Activated CD4-positive, alpha-beta memory T cell treated with anti-CD3 and anti-CD28 coated beads for 36 hours (primary cell): Measurements from ENCODE around the gene SATB2. TPM values are rescaled to one million over a fixed set of nuclear protein-coding genes. Genes with fewer than 3 reads are reported as not detected.

Source experiments
- CTCF ChIA-PET: fragments of 350-600 bp; sonication (Branson Sonifier 250); formaldehyde crosslinking; loops from one replicate; lab custom pipeline; 2021; ENCODE audit warnings: antibody characterized with exemption, inconsistent platforms; lab: Charles Lee
- POLR2A ChIA-PET: fragments of 350-600 bp; sonication (Branson Sonifier 250); formaldehyde crosslinking; loops from one replicate; lab custom pipeline; 2021; ENCODE audit warnings: antibody characterized with exemption; lab: Charles Lee
- DNase-seq: peaks from one replicate; pipeline ENCODE4 v3.0.0-alpha.2; 2020
- H3K27ac Mint-ChIP-seq: one replicate; pipeline ENCODE4 v1.8.0; 2021; ENCODE audit warnings: mixed read lengths
- H3K27me3 Mint-ChIP-seq: one replicate; pipeline ENCODE4 v1.8.0; 2021; ENCODE audit warnings: mixed read lengths
- H3K36me3 Mint-ChIP-seq: one replicate; pipeline ENCODE4 v1.8.0; 2021; ENCODE audit warnings: mixed read lengths
- H3K4me1 Mint-ChIP-seq: one replicate; pipeline ENCODE4 v1.8.0; 2021; ENCODE audit warnings: low read depth, mixed read lengths
- H3K4me3 Mint-ChIP-seq: one replicate; pipeline ENCODE4 v1.8.0; 2021; ENCODE audit warnings: mild to moderate bottlenecking, mixed read lengths
- H3K9me3 Mint-ChIP-seq: one replicate; pipeline ENCODE4 v1.8.0; 2021; ENCODE audit warnings: mixed read lengths
- intact Hi-C: fragments of 100-400 bp; cut with micrococcal nuclease; formaldehyde crosslinking; loops from one replicate; pipeline ENCODE4 v1.15.1; 2023
- total RNA-seq, 2 experiments: library from RNA; stranded (reverse); gene quantifications; one replicate each; pipeline ENCODE4 v1.2.3, GENCODE V29; 2021

The SATB2 gene
- total RNA-seq, 2 experiments from 2014 or later: 0.17 to 0.19 TPM

- POLR2A ChIA-PET: no interaction called here
- intact Hi-C loops: loop anchor here (2.0 kb wide), 1 partner anchor 15 kb away; the partner anchor contains the start of gene SATB2
- H3K36me3 Mint-ChIP-seq: no peaks in the 10 kb centered on the region
- no peaks in the 10 kb centered on the region for H3K9me3 Mint-ChIP-seq
- peak; percentile 57 for DNase-seq
- no peak overlapping the region for H3K27ac Mint-ChIP-seq
- peaks cover 10% of the 10 kb centered on the region for H3K4me1 Mint-ChIP-seq
- CTCF ChIA-PET: interaction anchor here (0.6 to 3.0 kb wide), 4 partner anchors 9 to 17 kb away, joined by 3 to 15 read pairs (median 6); no protein-coding TSS in a partner anchor
- no peak overlapping the region for H3K4me3 Mint-ChIP-seq
- peaks cover 76% of the 10 kb centered on the region for H3K27me3 Mint-ChIP-seq
These were observed 13.8 kb upstream of the SATB2 start for GRCh38 chr2:199471443-199472057.

DNA sequence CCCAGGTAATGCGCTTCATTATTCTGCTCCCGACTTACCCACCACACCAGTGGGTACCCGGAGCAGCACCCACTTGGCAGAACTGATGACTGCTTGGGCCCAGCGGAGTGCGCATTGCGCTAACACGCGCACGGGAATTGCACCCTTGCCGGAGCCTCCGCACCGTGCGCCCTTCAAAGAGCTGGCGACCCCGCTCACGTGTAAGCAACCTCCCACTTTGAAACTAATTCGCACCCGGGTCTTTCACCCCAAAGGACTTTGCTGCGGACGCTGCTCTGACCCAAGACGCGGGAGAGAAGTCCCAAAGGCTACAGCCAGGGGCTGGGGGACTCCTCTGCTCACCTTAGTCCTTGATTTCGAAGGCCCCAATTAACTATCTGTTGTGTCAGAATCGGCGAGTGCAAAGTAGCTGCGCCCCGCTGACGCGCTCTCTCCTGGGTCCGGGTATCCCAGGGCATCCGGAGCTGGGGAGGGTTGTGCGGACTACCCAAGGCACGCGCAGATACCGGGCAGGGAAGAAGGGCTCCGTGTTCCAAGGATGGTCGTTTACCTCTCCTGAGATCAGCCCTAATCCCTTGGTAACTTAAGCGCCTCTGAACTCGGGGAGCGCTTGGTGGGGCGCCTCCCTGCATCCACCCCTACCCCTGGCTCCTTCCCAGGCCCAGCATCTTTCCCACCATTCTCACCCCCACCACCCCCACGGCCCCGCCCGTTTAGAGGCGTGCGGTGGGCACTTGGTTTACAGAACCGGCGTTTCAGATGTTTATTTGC is 13.1 kb upstream of the SATB2 start:
- no peak overlapping the region for H3K27ac Mint-ChIP-seq
- CTCF ChIA-PET: interaction anchor here (0.6 to 3.0 kb wide), 5 partner anchors 8 to 1157 kb away, joined by 3 to 15 read pairs (median 5); no protein-coding TSS in a partner anchor
- H3K4me3 Mint-ChIP-seq: no peak overlapping the region
- H3K36me3 Mint-ChIP-seq: no peaks in the 10 kb centered on the region
- H3K9me3 Mint-ChIP-seq: no peaks in the 10 kb centered on the region
- H3K4me1 Mint-ChIP-seq: peaks cover 10% of the 10 kb centered on the region
- intact Hi-C loops: loop anchor here (2.0 kb wide), 1 partner anchor 14 kb away; the partner anchor contains the start of gene SATB2
- peaks cover 81% of the 10 kb centered on the region for H3K27me3 Mint-ChIP-seq
- no peak for DNase-seq
- POLR2A ChIA-PET: no interaction called here

DNA sequence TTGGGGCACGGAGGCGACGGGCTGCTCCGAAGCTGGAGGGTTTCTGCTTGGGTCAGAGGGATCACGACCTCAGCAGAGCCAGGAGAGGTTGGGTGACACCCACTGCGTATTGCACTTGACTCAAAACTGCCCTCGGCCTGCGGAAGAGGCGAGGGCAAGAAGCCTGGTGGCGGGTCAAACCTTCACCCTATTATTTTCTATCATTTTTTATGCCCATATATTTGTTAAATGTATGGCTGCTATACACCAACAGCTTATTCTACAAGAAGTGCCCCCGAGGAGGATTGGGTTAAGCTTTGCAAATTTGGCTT is 12.6 kb upstream of the SATB2 start:
- peaks cover 10% of the 10 kb centered on the region for H3K4me1 Mint-ChIP-seq
- H3K4me3 Mint-ChIP-seq: no peak overlapping the region
- H3K36me3 Mint-ChIP-seq: no peaks in the 10 kb centered on the region
- H3K27me3 Mint-ChIP-seq: peaks cover 84% of the 10 kb centered on the region
- intact Hi-C loops: loop anchor here (2.0 kb wide), 1 partner anchor 14 kb away; the partner anchor contains the start of gene SATB2
- H3K27ac Mint-ChIP-seq: no peak overlapping the region
- ChIA-PET CTCF (interaction anchor here (0.8 to 3.0 kb wide), 5 partner anchors 8 to 1157 kb away, joined by 3 to 15 read pairs (median 5); no protein-coding TSS in a partner anchor), POLR2A (no interaction called here)
- DNase-seq: no peak
- no peaks in the 10 kb centered on the region for H3K9me3 Mint-ChIP-seq

DNA sequence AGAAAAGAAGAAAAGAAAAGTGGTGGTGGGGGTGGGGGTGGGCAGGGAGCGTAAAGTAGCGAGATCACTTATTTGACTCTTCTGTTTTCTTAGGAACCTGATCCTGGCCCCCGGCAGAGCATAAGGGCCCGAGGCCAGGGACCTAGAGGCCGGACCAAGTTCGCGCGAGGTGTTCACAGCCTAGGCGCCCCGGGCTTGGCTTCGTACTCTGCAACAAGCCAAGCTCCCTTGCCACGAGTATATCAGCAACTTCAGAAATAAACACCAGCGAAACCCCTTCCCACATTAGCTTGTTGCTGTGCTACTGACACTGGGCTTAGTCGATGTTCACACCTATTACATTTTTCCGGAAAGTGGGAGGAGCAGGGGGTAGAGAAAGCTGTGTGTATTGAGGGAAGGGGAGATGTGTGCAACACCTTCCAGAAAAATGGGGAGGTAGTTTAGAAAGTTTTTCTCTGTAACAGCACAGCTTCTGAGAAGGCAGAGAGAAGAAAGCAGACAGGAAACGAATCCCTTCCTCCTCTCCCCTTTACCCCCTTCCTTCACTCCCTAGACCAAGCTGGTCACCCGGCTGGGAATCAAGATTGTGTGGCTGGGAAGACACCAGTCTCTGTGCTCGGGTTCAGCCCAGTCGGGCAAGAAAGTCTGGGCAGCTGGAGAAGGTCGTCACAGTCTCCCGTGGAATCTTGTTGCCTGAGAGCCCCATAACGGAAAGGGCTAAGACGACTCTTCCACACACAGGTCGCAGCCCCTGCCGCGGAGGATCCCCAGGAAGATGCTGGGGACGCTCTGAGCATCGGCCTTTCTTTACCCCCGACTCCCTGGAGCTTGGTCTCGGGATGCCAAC is 12.0 kb upstream of the SATB2 start:
- Mint-ChIP-seq H3K27ac (no peak overlapping the region), H3K9me3 (no peaks in the 10 kb centered on the region), H3K27me3 (peaks cover 86% of the 10 kb centered on the region), H3K4me1 (peaks cover 14% of the 10 kb centered on the region), H3K36me3 (no peaks in the 10 kb centered on the region), H3K4me3 (no peak overlapping the region)
- no peak for DNase-seq
- ChIA-PET POLR2A (no interaction called here), CTCF (interaction anchor here (0.8 to 3.0 kb wide), 4 partner anchors 11 to 1156 kb away, joined by 3 to 15 read pairs (median 4); no protein-coding TSS in a partner anchor)
- intact Hi-C loops: loop anchor here (1.0 to 2.0 kb wide), 2 partner anchors 9 to 13 kb away; partner anchors contain the start of gene SATB2

DNA sequence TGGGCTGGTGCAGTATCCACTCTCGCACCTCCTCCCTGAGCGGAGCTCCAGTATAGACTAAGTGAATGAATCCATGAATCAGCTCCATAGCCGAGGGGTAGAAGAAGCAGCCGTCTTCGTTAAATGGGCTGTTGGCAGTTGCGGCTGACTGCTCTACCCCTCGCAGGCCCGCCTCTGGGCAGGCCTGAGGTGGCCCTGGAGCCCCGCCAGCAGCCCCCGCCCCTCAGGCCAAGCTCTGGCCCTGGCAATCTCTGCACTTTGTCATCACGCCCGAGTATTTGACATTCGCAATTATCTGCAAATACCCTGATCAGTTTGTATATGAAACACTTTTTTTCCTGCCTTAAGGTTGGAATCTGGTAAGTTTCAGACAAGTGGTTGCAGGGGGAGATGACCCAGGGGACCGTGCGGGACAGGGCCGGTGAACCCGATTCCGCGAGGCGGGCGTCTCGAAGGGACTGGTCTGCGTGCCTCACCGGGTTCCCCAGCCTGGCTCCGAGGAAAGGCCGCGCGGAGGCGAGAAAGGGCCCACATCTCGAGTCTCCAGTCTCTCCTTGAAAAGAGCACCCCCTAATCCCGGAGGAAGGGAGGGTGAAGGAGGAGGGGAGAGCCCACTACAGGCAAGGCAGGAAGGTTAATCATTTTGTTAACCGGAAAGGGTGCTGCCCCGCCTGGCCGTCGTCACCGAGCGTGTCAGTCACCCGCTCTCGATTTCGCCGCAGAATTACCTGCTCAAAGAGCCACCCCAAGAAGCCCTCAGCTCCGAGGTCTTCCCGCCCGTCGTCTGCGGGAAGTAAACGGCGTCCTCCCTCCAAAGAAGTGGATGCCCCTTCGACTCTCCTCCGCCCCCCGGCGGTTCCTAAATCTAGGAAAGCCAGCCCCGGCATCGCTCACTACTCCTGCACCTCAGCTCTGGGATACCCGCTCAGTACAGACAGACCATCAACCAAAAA is 11.1 kb upstream of the SATB2 start:
- H3K9me3 Mint-ChIP-seq: no peaks in the 10 kb centered on the region
- H3K4me3 Mint-ChIP-seq: peak overlapping the region; percentile 26
- peaks cover 17% of the 10 kb centered on the region for H3K4me1 Mint-ChIP-seq
- no peaks in the 10 kb centered on the region for H3K36me3 Mint-ChIP-seq
- peaks cover 82% of the 10 kb centered on the region for H3K27me3 Mint-ChIP-seq
- DNase-seq: peak; percentile 48
- no peak overlapping the region for H3K27ac Mint-ChIP-seq
- CTCF ChIA-PET: interaction anchor here (1.3 to 3.0 kb wide), 3 partner anchors 20 to 1155 kb away, joined by 3 to 15 read pairs (median 4); no protein-coding TSS in a partner anchor
- intact Hi-C loops: loop anchor here (1.0 kb wide), 1 partner anchor 9 kb away; no protein-coding TSS in a partner anchor
- POLR2A ChIA-PET: no interaction called here

- intact Hi-C loops: no loop called here
- Mint-ChIP-seq H3K4me3 (no peak overlapping the region), H3K27ac (no peak overlapping the region), H3K9me3 (no peaks in the 10 kb centered on the region), H3K4me1 (peaks cover 17% of the 10 kb centered on the region), H3K36me3 (no peaks in the 10 kb centered on the region), H3K27me3 (peaks cover 82% of the 10 kb centered on the region)
- ChIA-PET CTCF (interaction anchor here (1.2 kb wide), 1 partner anchor 21 kb away, joined by 5 read pairs; no protein-coding TSS in a partner anchor), POLR2A (no interaction called here)
- no peak for DNase-seq
These were observed 9.5 kb upstream of the SATB2 start for GRCh38 chr2:199467066-199467822.

GRCh38 chr2:199466692-199467065 is 8.9 kb upstream of the SATB2 start:
- Mint-ChIP-seq H3K4me1 (peaks cover 17% of the 10 kb centered on the region), H3K9me3 (no peaks in the 10 kb centered on the region), H3K36me3 (no peaks in the 10 kb centered on the region), H3K4me3 (no peak overlapping the region), H3K27me3 (peaks cover 79% of the 10 kb centered on the region), H3K27ac (no peak overlapping the region)
- DNase-seq: no peak
- ChIA-PET CTCF (interaction anchor here (1.2 kb wide), 1 partner anchor 22 kb away, joined by 5 read pairs; no protein-coding TSS in a partner anchor), POLR2A (no interaction called here)
- intact Hi-C loops: no loop called here

DNA sequence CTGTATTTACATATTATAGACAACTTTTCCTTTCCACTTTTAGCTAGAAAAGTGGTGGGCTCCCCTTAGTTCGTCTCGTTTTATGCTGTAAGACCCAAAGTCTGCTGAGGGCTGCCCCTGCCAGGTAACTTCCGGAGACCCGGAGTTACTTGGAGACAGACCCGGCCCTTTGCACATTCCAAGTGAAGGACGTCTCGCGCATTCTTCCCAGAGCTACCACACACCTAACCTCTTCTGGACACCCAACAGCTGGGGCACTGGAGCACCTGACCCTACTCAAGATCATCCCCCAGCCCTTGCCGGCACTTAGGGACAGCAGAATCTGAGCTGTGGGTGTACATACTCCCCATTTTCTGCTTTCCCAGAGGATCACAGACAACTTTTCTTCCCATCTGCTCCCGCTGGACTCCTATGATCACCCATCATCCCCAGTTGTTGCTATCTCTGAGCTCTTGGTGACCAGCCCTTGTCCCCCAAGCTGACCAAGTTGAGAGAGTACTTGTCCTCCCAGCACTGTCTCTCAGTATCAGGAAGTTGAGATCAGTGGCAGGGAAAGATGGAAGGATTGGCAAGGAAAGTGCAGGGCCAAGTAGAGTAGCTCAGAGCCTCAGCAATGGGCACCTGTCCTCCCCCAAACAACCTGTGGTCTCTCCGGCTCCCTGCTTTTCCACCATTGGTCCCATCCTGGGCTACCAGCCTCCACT is 8.4 kb upstream of the SATB2 start:
- Mint-ChIP-seq H3K9me3 (no peaks in the 10 kb centered on the region), H3K27ac (no peak overlapping the region), H3K27me3 (peaks cover 81% of the 10 kb centered on the region), H3K36me3 (no peaks in the 10 kb centered on the region), H3K4me3 (no peak overlapping the region), H3K4me1 (peaks cover 17% of the 10 kb centered on the region)
- POLR2A ChIA-PET: no interaction called here
- CTCF ChIA-PET: interaction anchor here (1.2 kb wide), 1 partner anchor 23 kb away, joined by 5 read pairs; no protein-coding TSS in a partner anchor
- intact Hi-C loops: no loop called here
- no peak for DNase-seq

DNA sequence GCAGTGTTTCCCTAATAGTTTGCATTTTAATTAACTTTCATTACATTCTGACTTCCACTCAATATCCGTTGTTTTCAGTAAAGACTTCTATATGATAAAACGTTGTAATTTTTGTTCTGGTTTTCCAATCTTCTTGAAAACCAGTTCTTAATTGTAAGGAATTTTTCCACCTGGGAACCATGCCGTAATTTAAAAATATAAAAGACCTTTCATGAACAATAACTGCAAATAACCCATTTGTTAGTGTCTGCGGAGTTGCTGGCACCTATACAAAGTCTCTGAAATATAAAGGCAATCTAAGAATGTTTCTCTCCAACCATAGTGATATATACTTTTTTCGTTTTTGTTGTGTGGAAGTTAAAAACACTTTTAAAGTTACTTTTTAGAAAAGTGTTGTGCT is 7.7 kb upstream of the SATB2 start:
- peaks cover 81% of the 10 kb centered on the region for H3K27me3 Mint-ChIP-seq
- peaks cover 18% of the 10 kb centered on the region for H3K4me1 Mint-ChIP-seq
- no peaks in the 10 kb centered on the region for H3K9me3 Mint-ChIP-seq
- H3K36me3 Mint-ChIP-seq: peaks cover under 1% of the 10 kb centered on the region
- intact Hi-C loops: no loop called here
- H3K27ac Mint-ChIP-seq: no peak overlapping the region
- no peak for DNase-seq
- no peak overlapping the region for H3K4me3 Mint-ChIP-seq
- POLR2A ChIA-PET: no interaction called here
- CTCF ChIA-PET: interaction anchor here (1.0 kb wide), 1 partner anchor 10 kb away, joined by 4 read pairs; no protein-coding TSS in a partner anchor
